ENCODE data around the gene PLAAT3. TPM values are rescaled to one million over a fixed set of nuclear protein-coding genes. Genes with fewer than 3 reads are reported as not detected.

PLAAT3 gene
- total and polyA plus RNA-seq, 2 of the 8 experiments (the other 6 are each of a cell fraction or from before 2014, with no cell fraction given) = 109 to 190 TPM

GRCh38 chr11:63629426-63629825, 15.2 kb upstream of the PLAAT3 start (continued):
- no peak for TF ChIP-seq BRCA1 (IDR thresholded peaks at IDR 0.05; ENCODE audit: low read depth, low read length)
- no peak for TF ChIP-seq CHD7 (IDR thresholded peaks at IDR 0.05; ENCODE audit: insufficient replicate concordance, low read length)
- no peak for TF ChIP-seq SIRT6 (IDR thresholded peaks at IDR 0.05; ENCODE audit: low read length)
